GM12878 (cell line): ENCODE results near the gene SATB2. TPM values are rescaled to one million over a fixed set of nuclear protein-coding genes. Genes with fewer than 3 reads are reported as not detected.

Experiments
- BRCA1 ChIP-seq: IDR thresholded peaks from 2 replicates; pipeline ENCODE4 v1.6.1; 2011; ENCODE audit warnings: low read depth, low read length, improper control_type of control experiment
- HCFC1 ChIP-seq: fragments of 150-350 bp; IDR thresholded peaks from 2 replicates; pipeline ENCODE4 v1.6.1; 2014; ENCODE audit warnings: low read length
- LARP7 ChIP-seq: fragments of 450-650 bp; IDR thresholded peaks from 2 replicates; pipeline ENCODE4 v1.6.1; 2017; ENCODE audit warnings: mild to moderate bottlenecking
- SREBF2 ChIP-seq: IDR thresholded peaks from 2 replicates; pipeline ENCODE4 v1.6.1; 2012; ENCODE audit warnings: mild to moderate bottlenecking, low read length
- SUZ12 ChIP-seq: fragments of 200-600 bp; sonication (generic); IDR thresholded peaks from one replicate; pipeline ENCODE4 v1.6.1; 2018; ENCODE audit warnings: antibody characterized with exemption, mild to moderate bottlenecking; ENCODE audit not compliant: unreplicated experiment
- ZBTB40 ChIP-seq: fragments of 450-650 bp; IDR thresholded peaks from 2 replicates; pipeline ENCODE4 v1.6.1; 2016; ENCODE audit warnings: mild to moderate bottlenecking, moderate library complexity, borderline replicate concordance
- polyA plus RNA-seq, 11 experiments: library from polyadenylated mRNA; depleted of rRNA in 4 of 11; unstranded in 6 of 11; stranded (reverse) in 5 of 11; fragments of >200 nt; fragmentation: Nextera tagmentation in 4 of 11; fragmentation: Illumina TruSeq in 1 of 11; extraction: Ambion mirVana in 4 of 11; extraction: Trizol in 1 of 11; gene quantifications; 1 replicate in 1 of 11; 2 replicates in 10 of 11; pipeline versions ENCODE4 v1.2.1 to v1.2.3, GENCODE V29; 2011 to 2016; ENCODE audit warnings: inconsistent platforms in 2 of 11, missing spikeins in 2 of 11, low read depth in 1 of 11
- total RNA-seq, 4 experiments: library from RNA; depleted of rRNA in 3 of 4; stranded (reverse); fragments of >200 nt in 3 of 4; fragmentation: Illumina TruSeq in 1 of 4; extraction: Trizol in 1 of 4; gene quantifications; 2 replicates each; pipeline versions ENCODE4 v1.2.1 to v1.2.3, GENCODE V29; 2013 to 2021
- TF ChIP-seq, protein P1 (sequence below): IDR thresholded peaks from 2 replicates; pipeline ENCODE4 v1.6.1; 2012; ENCODE audit warnings: low read depth, low read length, improper control_type of control experiment
- TF ChIP-seq, protein P2 (sequence below): IDR thresholded peaks from 2 replicates; pipeline ENCODE4 v1.6.1; 2012; ENCODE audit warnings: improper control_type of control experiment, low read depth, low read length; ENCODE audit not compliant: insufficient replicate concordance

Gene SATB2
- total and polyA plus RNA-seq, 10 of the 15 experiments (the other 5 are each of a cell fraction or from before 2014, with no cell fraction given), result 0.03 to 0.56 (median 0.08) TPM; not detected in 3

GRCh38 chr2:199329031-199329430 lies 128.7 kb downstream of the SATB2 start (continued):
- TF ChIP-seq, protein P1, sequence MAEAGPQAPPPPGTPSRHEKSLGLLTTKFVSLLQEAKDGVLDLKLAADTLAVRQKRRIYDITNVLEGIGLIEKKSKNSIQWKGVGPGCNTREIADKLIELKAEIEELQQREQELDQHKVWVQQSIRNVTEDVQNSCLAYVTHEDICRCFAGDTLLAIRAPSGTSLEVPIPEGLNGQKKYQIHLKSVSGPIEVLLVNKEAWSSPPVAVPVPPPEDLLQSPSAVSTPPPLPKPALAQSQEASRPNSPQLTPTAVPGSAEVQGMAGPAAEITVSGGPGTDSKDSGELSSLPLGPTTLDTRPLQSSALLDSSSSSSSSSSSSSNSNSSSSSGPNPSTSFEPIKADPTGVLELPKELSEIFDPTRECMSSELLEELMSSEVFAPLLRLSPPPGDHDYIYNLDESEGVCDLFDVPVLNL, result no peak
- TF ChIP-seq ZBTB40, result no peak
- TF ChIP-seq BRCA1, result no peak
- no peak for TF ChIP-seq SUZ12
- TF ChIP-seq, protein P2, sequence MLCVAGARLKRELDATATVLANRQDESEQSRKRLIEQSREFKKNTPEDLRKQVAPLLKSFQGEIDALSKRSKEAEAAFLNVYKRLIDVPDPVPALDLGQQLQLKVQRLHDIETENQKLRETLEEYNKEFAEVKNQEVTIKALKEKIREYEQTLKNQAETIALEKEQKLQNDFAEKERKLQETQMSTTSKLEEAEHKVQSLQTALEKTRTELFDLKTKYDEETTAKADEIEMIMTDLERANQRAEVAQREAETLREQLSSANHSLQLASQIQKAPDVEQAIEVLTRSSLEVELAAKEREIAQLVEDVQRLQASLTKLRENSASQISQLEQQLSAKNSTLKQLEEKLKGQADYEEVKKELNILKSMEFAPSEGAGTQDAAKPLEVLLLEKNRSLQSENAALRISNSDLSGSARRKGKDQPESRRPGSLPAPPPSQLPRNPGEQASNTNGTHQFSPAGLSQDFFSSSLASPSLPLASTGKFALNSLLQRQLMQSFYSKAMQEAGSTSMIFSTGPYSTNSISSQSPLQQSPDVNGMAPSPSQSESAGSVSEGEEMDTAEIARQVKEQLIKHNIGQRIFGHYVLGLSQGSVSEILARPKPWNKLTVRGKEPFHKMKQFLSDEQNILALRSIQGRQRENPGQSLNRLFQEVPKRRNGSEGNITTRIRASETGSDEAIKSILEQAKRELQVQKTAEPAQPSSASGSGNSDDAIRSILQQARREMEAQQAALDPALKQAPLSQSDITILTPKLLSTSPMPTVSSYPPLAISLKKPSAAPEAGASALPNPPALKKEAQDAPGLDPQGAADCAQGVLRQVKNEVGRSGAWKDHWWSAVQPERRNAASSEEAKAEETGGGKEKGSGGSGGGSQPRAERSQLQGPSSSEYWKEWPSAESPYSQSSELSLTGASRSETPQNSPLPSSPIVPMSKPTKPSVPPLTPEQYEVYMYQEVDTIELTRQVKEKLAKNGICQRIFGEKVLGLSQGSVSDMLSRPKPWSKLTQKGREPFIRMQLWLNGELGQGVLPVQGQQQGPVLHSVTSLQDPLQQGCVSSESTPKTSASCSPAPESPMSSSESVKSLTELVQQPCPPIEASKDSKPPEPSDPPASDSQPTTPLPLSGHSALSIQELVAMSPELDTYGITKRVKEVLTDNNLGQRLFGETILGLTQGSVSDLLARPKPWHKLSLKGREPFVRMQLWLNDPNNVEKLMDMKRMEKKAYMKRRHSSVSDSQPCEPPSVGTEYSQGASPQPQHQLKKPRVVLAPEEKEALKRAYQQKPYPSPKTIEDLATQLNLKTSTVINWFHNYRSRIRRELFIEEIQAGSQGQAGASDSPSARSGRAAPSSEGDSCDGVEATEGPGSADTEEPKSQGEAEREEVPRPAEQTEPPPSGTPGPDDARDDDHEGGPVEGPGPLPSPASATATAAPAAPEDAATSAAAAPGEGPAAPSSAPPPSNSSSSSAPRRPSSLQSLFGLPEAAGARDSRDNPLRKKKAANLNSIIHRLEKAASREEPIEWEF, result no peak
- no peak for TF ChIP-seq HCFC1
- TF ChIP-seq SREBF2, result no peak
- TF ChIP-seq LARP7, result no peak
- TF ChIP-seq, all 136 proteins: peak for 0
